Activated gamma-delta T cell (primary cell): ENCODE data around the gene ADAT1.
A peak's percentile ranks its signal among the peaks of the same experiment; 100 is the strongest.
"Not testable (repeated sequence)": the region's sequence is repeated elsewhere in the genome, so short reads cannot be mapped to it uniquely, and the experiment has no call there.

Experiments
- DNase-seq: peaks from one replicate; lab custom pipeline; 2025; lab: John Stamatoyannopoulos, UW

Gene ADAT1

GRCh38 chr16:75620326-75621169, 2.5 kb downstream of the ADAT1 start:
- DNase-seq, result peak; percentile 70

GRCh38 chr16:75618780-75619179, 4.3 kb downstream of the ADAT1 start:
- DNase-seq, result no peak

GRCh38 chr16:75617121-75617520, 6.0 kb downstream of the ADAT1 start:
- DNase-seq, result no peak

- no peak for DNase-seq
Measured at GRCh38 chr16:75616521-75617010, 6.5 kb downstream of the ADAT1 start.

GRCh38 chr16:75615619-75616018, 7.5 kb downstream of the ADAT1 start:
- DNase-seq, result no peak

GRCh38 chr16:75614066-75614897, 8.8 kb downstream of the ADAT1 start:
- no peak for DNase-seq

GRCh38 chr16:75606507-75606906, 16.6 kb downstream of the ADAT1 start:
- DNase-seq, result no peak

GRCh38 chr16:75603241-75603640, 19.8 kb downstream of the ADAT1 start:
- no peak for DNase-seq

- DNase-seq, result no peak
Measured at GRCh38 chr16:75599452-75600277, 23.4 kb downstream of the ADAT1 start.

- DNase-seq, result no peak
Measured at GRCh38 chr16:75593825-75594820, 29.0 kb downstream of the ADAT1 start.

GRCh38 chr16:75593308-75593707, 29.8 kb downstream of the ADAT1 start:
- DNase-seq, result no peak

GRCh38 chr16:75591927-75592326, 31.2 kb downstream of the ADAT1 start:
- DNase-seq, result not testable (repeated sequence)

- DNase-seq, result no peak
Measured at GRCh38 chr16:75590920-75591843, 31.9 kb downstream of the ADAT1 start.

GRCh38 chr16:75589306-75589705, 33.8 kb downstream of the ADAT1 start:
- DNase-seq, result no peak

- DNase-seq, result no peak
Measured at GRCh38 chr16:75588716-75589115, 34.4 kb downstream of the ADAT1 start.

- DNase-seq, result no peak
Measured at GRCh38 chr16:75584108-75584507, 39.0 kb downstream of the ADAT1 start.

GRCh38 chr16:75579281-75579834, 43.7 kb downstream of the ADAT1 start:
- no peak for DNase-seq

GRCh38 chr16:75578725-75579124, 44.4 kb downstream of the ADAT1 start:
- no peak for DNase-seq

- no peak for DNase-seq
Measured at GRCh38 chr16:75578212-75578611, 44.9 kb downstream of the ADAT1 start.
